Retinal pigment epithelial cell (primary cell): ENCODE results near the gene HDHD3.

Source experiments
- DNase-seq: peaks from one replicate; pipeline ENCODE4 v3.0.0-alpha.2; 2010; ENCODE audit warnings: low read depth
- H3K4me3 ChIP-seq: 2 replicates; pipeline ENCODE4 v1.5.1; 2011; ENCODE audit warnings: mild to moderate bottlenecking, low read length, control low read depth, moderate library complexity
- TF ChIP-seq, protein P1 (sequence below): conservative IDR thresholded peaks from 2 replicates; pipeline ENCODE4 v1.5.1; 2011; ENCODE audit warnings: low read depth, low read length, control low read depth, inconsistent platforms

Gene HDHD3

GRCh38 chr9:113375057-113376023, 1.4 kb downstream of the HDHD3 start:
- TF ChIP-seq, protein P1, sequence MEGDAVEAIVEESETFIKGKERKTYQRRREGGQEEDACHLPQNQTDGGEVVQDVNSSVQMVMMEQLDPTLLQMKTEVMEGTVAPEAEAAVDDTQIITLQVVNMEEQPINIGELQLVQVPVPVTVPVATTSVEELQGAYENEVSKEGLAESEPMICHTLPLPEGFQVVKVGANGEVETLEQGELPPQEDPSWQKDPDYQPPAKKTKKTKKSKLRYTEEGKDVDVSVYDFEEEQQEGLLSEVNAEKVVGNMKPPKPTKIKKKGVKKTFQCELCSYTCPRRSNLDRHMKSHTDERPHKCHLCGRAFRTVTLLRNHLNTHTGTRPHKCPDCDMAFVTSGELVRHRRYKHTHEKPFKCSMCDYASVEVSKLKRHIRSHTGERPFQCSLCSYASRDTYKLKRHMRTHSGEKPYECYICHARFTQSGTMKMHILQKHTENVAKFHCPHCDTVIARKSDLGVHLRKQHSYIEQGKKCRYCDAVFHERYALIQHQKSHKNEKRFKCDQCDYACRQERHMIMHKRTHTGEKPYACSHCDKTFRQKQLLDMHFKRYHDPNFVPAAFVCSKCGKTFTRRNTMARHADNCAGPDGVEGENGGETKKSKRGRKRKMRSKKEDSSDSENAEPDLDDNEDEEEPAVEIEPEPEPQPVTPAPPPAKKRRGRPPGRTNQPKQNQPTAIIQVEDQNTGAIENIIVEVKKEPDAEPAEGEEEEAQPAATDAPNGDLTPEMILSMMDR: no peak
- H3K4me3 ChIP-seq: peak overlapping the region; percentile 17

DNA sequence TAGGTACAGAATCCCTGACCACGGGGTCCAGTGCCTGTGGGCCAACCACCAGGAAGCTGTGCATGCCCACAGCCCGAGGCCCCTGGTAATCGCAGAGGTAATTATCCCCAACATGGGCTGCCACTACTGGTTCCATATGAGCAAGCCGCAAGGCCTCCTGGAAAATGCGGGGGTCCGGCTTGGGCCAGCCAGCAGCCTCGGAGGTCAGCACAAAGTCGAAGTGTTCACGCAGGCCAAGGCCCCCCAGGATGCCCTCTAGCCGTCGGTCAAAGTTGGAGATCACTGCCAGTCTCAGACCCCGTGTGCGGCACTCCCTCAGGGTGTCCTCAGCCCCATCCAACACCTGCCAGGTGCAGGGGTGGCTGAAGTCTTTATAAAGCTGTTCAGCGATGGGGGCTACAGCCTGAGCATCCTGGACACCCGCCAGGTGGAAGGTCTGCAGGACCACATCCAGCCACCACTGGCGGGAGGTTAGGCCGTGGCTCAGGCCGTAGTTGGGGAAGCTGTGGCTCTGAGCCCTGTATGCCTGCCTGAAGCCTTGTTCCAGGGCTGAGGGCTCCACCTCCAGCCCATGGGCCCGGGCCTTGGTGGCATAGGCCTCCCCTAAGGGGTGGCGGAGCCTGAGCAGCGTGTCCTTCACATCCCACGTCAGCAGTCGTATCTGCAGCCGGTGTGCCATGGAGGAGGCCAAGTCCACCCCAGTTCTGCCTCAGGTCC, 3.0 kb downstream of the HDHD3 start:
- TF ChIP-seq, protein P1: no peak

More at GRCh38 chr9:113375057-113376023, 1.4 kb downstream of the HDHD3 start:
- DNase-seq: no peak

GRCh38 chr9:113373256-113373655, 3.5 kb downstream of the HDHD3 start:
- DNase-seq: no peak
- no peak overlapping the region for H3K4me3 ChIP-seq
- TF ChIP-seq, protein P1: no peak

More for the DNA sequence above, 3.0 kb downstream of the HDHD3 start:
- no peak overlapping the region for H3K4me3 ChIP-seq
- DNase-seq: no peak

DNA sequence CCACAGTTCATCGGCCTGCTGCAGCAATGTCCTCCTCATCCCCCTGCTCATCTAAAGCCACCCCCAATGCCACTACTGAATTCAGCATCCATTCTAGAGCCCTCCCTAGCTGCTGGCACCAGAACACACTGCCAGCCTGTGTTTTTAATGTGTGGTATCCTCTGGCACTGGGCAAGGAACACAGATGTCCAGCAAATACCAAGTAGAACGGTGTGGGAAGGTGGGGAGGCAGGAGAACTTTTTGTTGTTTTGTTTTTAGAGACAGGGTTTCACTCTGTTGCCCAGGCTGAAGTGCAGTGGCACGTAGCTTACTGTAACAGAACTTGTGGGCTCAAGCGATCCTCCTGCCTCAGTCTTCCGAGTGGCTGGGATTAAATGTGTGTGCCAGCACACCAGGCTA, 4.7 kb downstream of the HDHD3 start:
- no peak overlapping the region for H3K4me3 ChIP-seq
- TF ChIP-seq, protein P1: no peak
- DNase-seq: no peak

DNA sequence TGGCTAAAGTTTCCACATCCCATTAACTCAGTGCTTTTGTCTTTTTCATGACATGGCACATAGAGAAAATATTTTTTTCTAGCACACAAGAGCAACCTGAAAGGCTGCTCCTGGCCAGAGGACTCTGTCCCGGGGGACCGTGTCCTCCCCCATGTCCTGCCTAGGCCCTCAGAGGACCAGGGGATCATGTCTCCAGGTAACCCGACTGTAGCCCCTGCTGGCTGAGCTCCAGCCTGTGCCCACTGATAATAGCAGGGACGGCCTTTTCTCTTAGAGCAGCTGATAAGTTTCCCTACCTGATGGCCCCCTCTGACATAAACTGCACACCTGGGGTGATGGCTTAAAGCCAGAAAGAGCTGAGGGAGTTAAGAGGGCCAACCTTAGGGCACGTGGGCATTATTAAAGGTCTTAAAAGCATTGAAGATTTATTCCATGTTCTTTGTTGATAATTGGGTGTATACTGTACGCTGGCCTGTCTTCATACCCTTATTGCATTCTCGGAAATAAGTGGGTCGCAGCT, 5.9 kb downstream of the HDHD3 start:
- no peak for DNase-seq
- no peak overlapping the region for H3K4me3 ChIP-seq
- TF ChIP-seq, protein P1: no peak

GRCh38 chr9:113369855-113370140, 7.0 kb downstream of the HDHD3 start:
- no peak for DNase-seq
- TF ChIP-seq, protein P1: no peak
- no peak overlapping the region for H3K4me3 ChIP-seq
